Gastroesophageal sphincter (tissue), 4 donors: Measurements from ENCODE around the gene STARD6. TPM values are rescaled to one million over a fixed set of nuclear protein-coding genes. Genes with fewer than 3 reads are reported as not detected.

Source experiments
- ATAC-seq: fragments of 150-250 bp; one replicate; pipeline ENCODE4 v1.9.1; 2016; ENCODE audit warnings: mild to moderate bottlenecking, moderate library complexity
- H3K27ac ChIP-seq, 4 donors: fragments of 200-600 bp; sonication (generic) in 3 of 4; 1 replicate in 3 of 4; 2 replicates in 1 of 4; pipeline ENCODE4 v1.5.1; 2016 to 2019
- H3K27me3 ChIP-seq: fragments of 200-600 bp; sonication (generic); one replicate; pipeline ENCODE4 v1.5.1; 2019
- H3K36me3 ChIP-seq, 2 donors: fragments of 200-600 bp; sonication (generic); one replicate each; pipeline ENCODE4 v1.5.1; 2019; ENCODE audit warnings: control low read depth in 1 of 2
- H3K4me1 ChIP-seq, 3 donors: fragments of 200-600 bp; sonication (generic); 1 replicate in 2 of 3; 2 replicates in 1 of 3; pipeline ENCODE4 v1.5.1; 2016 to 2019; ENCODE audit warnings: control low read depth in 2 of 3
- H3K4me3 ChIP-seq, 2 donors: fragments of 200-600 bp; sonication (generic); one replicate each; pipeline ENCODE4 v1.5.1; 2019; ENCODE audit warnings: mild to moderate bottlenecking in 1 of 2, moderate library complexity in 1 of 2
- H3K9me3 ChIP-seq, 3 donors: fragments of 200-600 bp; sonication (generic); one replicate each; pipeline ENCODE4 v1.5.1; 2017 to 2019; ENCODE audit warnings: control low read depth in 2 of 3
- EP300 ChIP-seq: sonication (generic); formaldehyde crosslinking; IDR thresholded peaks from one replicate; pipeline ENCODE4 v1.6.1; 2017; ENCODE audit warnings: antibody characterized with exemption, mild to moderate bottlenecking
- POLR2A ChIP-seq, 2 donors: fragments of 450-650 bp; IDR thresholded peaks; one replicate each; pipeline ENCODE4 v1.6.1; 2017; ENCODE audit warnings: antibody characterized with exemption in 2 of 2, mild to moderate bottlenecking in 2 of 2, moderate library complexity in 1 of 2
- POLR2AphosphoS5 ChIP-seq: sonication (generic); formaldehyde crosslinking; IDR thresholded peaks from one replicate; pipeline ENCODE4 v1.6.1; 2017; ENCODE audit warnings: antibody characterized with exemption
- WGBS, 2 donors: methylation state at CpG; one replicate each; pipeline ENCODE4 v1.1.5; 2018; ENCODE audit warnings: low coverage in 1 of 2; 5-methylcytosine and 5-hydroxymethylcytosine counted together
- total RNA-seq, 4 donors: library from RNA; depleted of rRNA; stranded (reverse); fragments of >200 nt; gene quantifications; one replicate each; pipeline ENCODE4 v1.1.0, GENCODE V29; 2016
- TF ChIP-seq, protein P1 (sequence below), 4 experiments: fragments of 200-600 bp in 2 of 4; fragments of 450-650 bp in 2 of 4; sonication (generic) in 1 of 4; IDR thresholded peaks; one replicate each; pipeline ENCODE4 v1.5.1; 2017 to 2019; ENCODE audit warnings: antibody characterized with exemption in 4 of 4, mild to moderate bottlenecking in 2 of 4, moderate library complexity in 2 of 4

STARD6 gene
- total RNA-seq, 4 donors from 2014 or later: not detected

DNA sequence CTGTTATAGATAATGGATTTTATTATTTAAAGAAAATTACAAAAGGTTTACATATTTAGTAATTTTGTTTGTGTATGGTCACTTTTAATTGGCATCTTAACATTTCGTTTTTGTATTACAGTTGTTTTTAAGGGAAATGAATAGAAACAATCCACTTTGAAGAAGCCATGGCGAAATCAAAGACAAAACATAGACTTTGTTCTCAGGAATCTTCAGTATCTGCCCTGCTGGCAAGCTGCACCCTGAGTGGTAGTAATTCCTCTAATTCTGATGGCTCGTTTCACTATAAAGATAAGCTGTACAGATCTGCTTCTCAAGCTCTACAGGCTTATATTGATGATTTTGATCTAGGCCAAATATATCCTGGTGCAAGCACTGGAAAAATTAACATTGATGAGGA lies 2.7 kb upstream of the STARD6 start:
- no peak for TF ChIP-seq EP300
- TF ChIP-seq, protein P1, sequence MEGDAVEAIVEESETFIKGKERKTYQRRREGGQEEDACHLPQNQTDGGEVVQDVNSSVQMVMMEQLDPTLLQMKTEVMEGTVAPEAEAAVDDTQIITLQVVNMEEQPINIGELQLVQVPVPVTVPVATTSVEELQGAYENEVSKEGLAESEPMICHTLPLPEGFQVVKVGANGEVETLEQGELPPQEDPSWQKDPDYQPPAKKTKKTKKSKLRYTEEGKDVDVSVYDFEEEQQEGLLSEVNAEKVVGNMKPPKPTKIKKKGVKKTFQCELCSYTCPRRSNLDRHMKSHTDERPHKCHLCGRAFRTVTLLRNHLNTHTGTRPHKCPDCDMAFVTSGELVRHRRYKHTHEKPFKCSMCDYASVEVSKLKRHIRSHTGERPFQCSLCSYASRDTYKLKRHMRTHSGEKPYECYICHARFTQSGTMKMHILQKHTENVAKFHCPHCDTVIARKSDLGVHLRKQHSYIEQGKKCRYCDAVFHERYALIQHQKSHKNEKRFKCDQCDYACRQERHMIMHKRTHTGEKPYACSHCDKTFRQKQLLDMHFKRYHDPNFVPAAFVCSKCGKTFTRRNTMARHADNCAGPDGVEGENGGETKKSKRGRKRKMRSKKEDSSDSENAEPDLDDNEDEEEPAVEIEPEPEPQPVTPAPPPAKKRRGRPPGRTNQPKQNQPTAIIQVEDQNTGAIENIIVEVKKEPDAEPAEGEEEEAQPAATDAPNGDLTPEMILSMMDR (IDR thresholded peaks at IDR 0.05): no peak
- TF ChIP-seq POLR2A (IDR thresholded peaks at IDR 0.05): no peak
- no peak for TF ChIP-seq POLR2AphosphoS5
- Histone ChIP-seq H3K27ac (no peak overlapping the region), H3K27me3 (no peaks in the 10 kb centered on the region), H3K4me3 (no peak overlapping the region), H3K36me3 (peaks cover 0 to 5% of the 10 kb centered on the region in 2 donors), H3K4me1 (peaks cover 0 to 12% (median 0%) of the 10 kb centered on the region in 3 donors), H3K9me3 (no peaks in the 10 kb centered on the region)
- WGBS, 2 donors: 83 to 90% methylated on average over 3 of the region's 3 CpGs
- ATAC-seq: no peak

DNA sequence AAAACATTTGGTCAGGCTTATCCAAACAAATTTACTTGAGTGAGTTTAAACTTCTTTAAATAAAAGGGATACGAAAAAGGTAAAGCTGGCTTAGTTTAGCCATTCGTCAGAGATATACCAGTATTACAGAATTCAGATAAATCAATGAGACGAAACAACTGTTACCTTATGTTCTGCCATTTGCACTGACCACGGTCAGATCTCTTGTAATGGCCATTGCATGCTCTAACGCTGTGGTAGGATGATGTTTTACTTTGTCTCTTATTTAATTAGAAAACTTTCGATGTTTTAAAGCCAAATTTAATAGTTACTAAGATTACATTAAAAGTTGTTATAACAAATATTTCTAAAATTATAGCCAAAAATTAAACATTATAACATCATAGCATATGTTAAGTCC lies 1.6 kb upstream of the STARD6 start:
- peaks cover 0 to 5% of the 10 kb centered on the region in 2 donors for H3K36me3 ChIP-seq
- no peak for ATAC-seq
- peaks cover 0 to 12% (median 0%) of the 10 kb centered on the region in 3 donors for H3K4me1 ChIP-seq
- H3K4me3 ChIP-seq: peak overlapping the region in 1 of 2 donors; percentile 71
- no peak overlapping the region for H3K27ac ChIP-seq
- no peaks in the 10 kb centered on the region for H3K9me3 ChIP-seq
- WGBS, 2 donors: 43 to 53% methylated on average over 6 of the region's 6 CpGs
- TF ChIP-seq POLR2A (IDR thresholded peaks at IDR 0.05) (no peak), EP300 (no peak), POLR2AphosphoS5 (no peak)
- TF ChIP-seq, protein P1 (IDR thresholded peaks at IDR 0.05): no peak
- no peaks in the 10 kb centered on the region for H3K27me3 ChIP-seq

DNA sequence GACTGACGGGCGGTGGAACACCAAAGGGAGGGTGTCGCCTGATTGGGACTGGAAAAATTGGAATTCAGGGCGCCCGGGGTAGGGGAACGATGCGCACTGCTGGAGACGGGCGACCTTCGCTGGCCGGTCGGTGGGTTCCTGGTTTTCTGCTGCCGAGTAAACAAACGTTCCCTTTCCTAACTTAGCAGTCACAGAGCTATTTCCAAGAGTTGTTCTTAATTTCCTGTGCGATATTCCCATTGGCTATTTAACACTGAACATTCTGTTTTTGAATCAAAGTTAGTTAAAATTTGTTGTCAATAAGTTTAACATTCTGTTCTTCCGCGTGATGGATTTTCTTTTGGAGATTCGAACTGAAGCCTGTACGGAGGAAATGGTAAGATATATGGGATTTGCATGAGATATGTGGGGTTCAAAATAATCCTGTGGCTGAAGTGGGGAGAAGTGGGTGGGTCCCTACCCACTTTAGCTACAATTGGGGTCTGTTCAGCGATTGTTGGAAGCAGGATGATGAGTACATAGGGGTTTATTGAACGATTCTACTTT lies 910 bp upstream of the STARD6 start:
- Histone ChIP-seq H3K27me3 (no peaks in the 10 kb centered on the region), H3K36me3 (peaks cover 0 to 5% of the 10 kb centered on the region in 2 donors), H3K9me3 (no peaks in the 10 kb centered on the region), H3K4me3 (peak overlapping the region; percentile 71 to 90), H3K4me1 (peaks cover 0 to 12% (median 0%) of the 10 kb centered on the region in 3 donors), H3K27ac (peak overlapping the region in 1 of 4 donors; percentile 78)
- TF ChIP-seq POLR2AphosphoS5: no peak
- TF ChIP-seq EP300: no peak
- no peak for TF ChIP-seq POLR2A (IDR thresholded peaks at IDR 0.05)
- TF ChIP-seq, protein P1 (IDR thresholded peaks at IDR 0.05): no peak
- ATAC-seq: peak; percentile 12
- WGBS, 2 donors: 2 to 3% methylated on average over 16 to 21 of the region's 21 CpGs

DNA sequence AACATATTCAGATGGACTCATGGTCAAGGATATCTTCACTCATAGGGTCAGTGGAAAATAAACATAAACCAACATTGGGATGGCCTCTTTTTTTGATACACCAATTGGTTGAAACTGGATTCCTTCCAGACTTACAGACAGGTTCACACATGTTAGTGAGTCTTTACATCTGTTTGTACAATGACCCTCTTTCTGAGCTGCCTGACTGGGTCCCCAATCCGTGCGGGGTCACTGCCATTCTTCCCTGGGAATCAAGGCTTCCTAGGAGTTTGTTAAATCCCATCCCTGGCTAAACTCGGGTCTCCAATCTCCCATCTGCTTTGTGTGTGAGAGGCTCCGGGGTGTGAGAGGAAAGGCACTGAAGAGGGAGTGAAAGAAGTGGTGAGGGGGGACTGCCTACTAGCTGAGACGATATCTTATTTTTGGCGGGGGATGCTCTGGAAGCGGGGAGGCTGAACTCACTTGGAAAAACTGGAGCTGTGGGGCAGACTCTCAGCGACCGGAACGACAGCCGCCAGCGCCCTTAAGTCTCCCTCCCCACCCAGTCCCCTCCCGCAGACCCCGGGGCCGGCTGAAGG lies 487 bp downstream of the STARD6 start:
- no peak for TF ChIP-seq EP300
- no peak for TF ChIP-seq POLR2AphosphoS5
- TF ChIP-seq POLR2A (IDR thresholded peaks at IDR 0.05): no peak
- TF ChIP-seq, protein P1 (IDR thresholded peaks at IDR 0.05): no peak
- H3K27me3 ChIP-seq: peaks cover 3% of the 10 kb centered on the region
- peak overlapping the region; percentile 71 to 90 for H3K4me3 ChIP-seq
- peak; percentile 49 for ATAC-seq
- H3K36me3 ChIP-seq: peaks cover 0 to 5% of the 10 kb centered on the region in 2 donors
- peaks cover 0 to 12% (median 0%) of the 10 kb centered on the region in 3 donors for H3K4me1 ChIP-seq
- peaks cover 0 to 3% (median 0%) of the 10 kb centered on the region in 3 donors for H3K9me3 ChIP-seq
- peak overlapping the region in 3 of 4 donors; percentile 47 to 78 (median 58) for H3K27ac ChIP-seq
- WGBS, 2 donors: 2% methylated on average over 9 of the region's 15 CpGs; no CpG with 5 or more reads in 1 of the 2 donors

DNA sequence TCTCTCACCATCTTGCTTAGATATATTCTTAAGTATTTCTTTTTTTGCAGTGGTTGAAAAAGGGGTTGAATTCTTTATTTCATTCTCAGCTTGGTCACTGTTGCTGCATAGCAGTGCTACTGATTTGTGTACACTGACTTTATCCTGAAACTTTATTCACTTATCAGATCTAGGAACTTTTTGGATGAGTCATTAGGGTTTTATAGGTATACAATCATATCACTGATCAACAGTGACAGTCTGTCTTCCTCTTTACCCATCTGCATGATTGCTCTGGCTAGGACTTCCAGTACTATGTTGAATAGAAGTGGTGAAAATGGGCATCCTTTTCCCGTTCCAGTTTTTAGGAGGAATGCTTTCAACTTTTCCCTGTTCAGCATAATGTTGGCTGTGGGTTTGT lies 6.5 kb downstream of the STARD6 start:
- H3K4me1 ChIP-seq: no peaks in the 10 kb centered on the region
- H3K9me3 ChIP-seq: peaks cover 0 to 5% (median 0%) of the 10 kb centered on the region in 3 donors
- H3K27me3 ChIP-seq: peaks cover 3% of the 10 kb centered on the region
- no peak overlapping the region for H3K4me3 ChIP-seq
- no peaks in the 10 kb centered on the region for H3K36me3 ChIP-seq
- 100% methylated on average over 1 of the region's 1 CpG; no CpG with 5 or more reads in 1 of the 2 donors for WGBS, 2 donors
- H3K27ac ChIP-seq: no peak overlapping the region
- TF ChIP-seq POLR2AphosphoS5: no peak
- TF ChIP-seq, protein P1 (IDR thresholded peaks at IDR 0.05): no peak
- no peak for TF ChIP-seq EP300
- ATAC-seq: no peak
